HepG2 (cell line): ENCODE measurements around the gene ABHD11. TPM values are rescaled to one million over a fixed set of nuclear protein-coding genes. Genes with fewer than 3 reads are reported as not detected.

ENCODE experiments used
- IKZF4 ChIP-seq: sonication (generic); formaldehyde crosslinking; IDR thresholded peaks from 2 replicates; pipeline ENCODE4 v1.5.1; 2020; ENCODE audit warnings: borderline replicate concordance, mild to moderate bottlenecking, low read depth, missing genetic modification reagents; ENCODE audit errors: not compliant biosample characterization
- MIXL1 ChIP-seq: IDR thresholded peaks from 2 replicates; pipeline ENCODE4 v1.6.1; 2016
- PLRG1 ChIP-seq: fragments of 450-650 bp; conservative IDR thresholded peaks from 2 replicates; pipeline ENCODE4 v1.6.1; 2016
- SAFB2 ChIP-seq: sonication (generic); formaldehyde crosslinking; IDR thresholded peaks from 2 replicates; pipeline ENCODE4 v1.5.1; 2020; ENCODE audit warnings: missing genetic modification reagents, low read depth, mild to moderate bottlenecking, borderline replicate concordance
- SP4 ChIP-seq: sonication (generic); formaldehyde crosslinking; IDR thresholded peaks from 2 replicates; pipeline ENCODE4 v1.8.1; 2023; ENCODE audit warnings: mild to moderate bottlenecking, missing genetic modification reagents
- STAG1 ChIP-seq: sonication (generic); formaldehyde crosslinking; IDR thresholded peaks from 2 replicates; pipeline ENCODE4 v1.4.0; 2020; ENCODE audit warnings: missing genetic modification reagents
- ZNF34 ChIP-seq: sonication (generic); formaldehyde crosslinking; IDR thresholded peaks from 2 replicates; pipeline ENCODE4 v1.4.0; 2020; ENCODE audit warnings: mild to moderate bottlenecking, missing genetic modification reagents, borderline replicate concordance
- ZSCAN25 ChIP-seq: sonication (generic); formaldehyde crosslinking; IDR thresholded peaks from 2 replicates; pipeline ENCODE4 v1.8.0; 2022; ENCODE audit warnings: mild to moderate bottlenecking, missing genetic modification reagents
- polyA plus RNA-seq, 8 experiments: library from polyadenylated mRNA; depleted of rRNA in 3 of 8; stranded (reverse) in 7 of 8; unstranded in 1 of 8; fragments of >200 nt; fragmentation: Illumina TruSeq in 4 of 8; extraction: Trizol in 4 of 8; gene quantifications; 2 replicates each; pipeline versions ENCODE4 v1.2.1 to v1.2.3, GENCODE V29; 2011 to 2016; ENCODE audit warnings: low read depth in 4 of 8, missing spikeins in 1 of 8, mixed read lengths in 1 of 8; ENCODE audit not compliant: insufficient read depth in 1 of 8
- total RNA-seq, 5 experiments: library from RNA; depleted of rRNA; stranded (reverse); fragments of >200 nt; fragmentation: Illumina TruSeq; extraction: Trizol; gene quantifications; 2 replicates each; pipeline ENCODE4 v1.2.3, GENCODE V29; 2016; ENCODE audit warnings: low read depth in 1 of 5
- TF ChIP-seq, protein P1 (sequence below): IDR thresholded peaks from 2 replicates; pipeline ENCODE4 v1.6.1; 2016; ENCODE audit warnings: low read depth, missing genetic modification reagents, missing compliant biosample characterization
- TF ChIP-seq, protein P2 (sequence below): IDR thresholded peaks from 2 replicates; pipeline ENCODE4 v1.6.1; 2018; ENCODE audit warnings: missing genetic modification reagents, mild to moderate bottlenecking, missing compliant biosample characterization
- TF ChIP-seq, protein P3 (sequence below): sonication (generic); formaldehyde crosslinking; IDR thresholded peaks from 2 replicates; pipeline ENCODE4 v1.5.1; 2020; ENCODE audit warnings: mild to moderate bottlenecking, moderate library complexity, missing genetic modification reagents
- TF ChIP-seq, protein P4 (sequence below): sonication (generic); formaldehyde crosslinking; IDR thresholded peaks from 2 replicates; pipeline ENCODE4 v1.4.0; 2020; ENCODE audit warnings: missing genetic modification reagents
- TF ChIP-seq, protein P5 (sequence below): sonication (generic); formaldehyde crosslinking; conservative IDR thresholded peaks from 2 replicates; pipeline ENCODE4 v1.5.0; 2020; ENCODE audit warnings: missing genetic modification reagents
- TF ChIP-seq, protein P6 (sequence below): sonication (generic); formaldehyde crosslinking; IDR thresholded peaks from 2 replicates; pipeline ENCODE4 v1.9.0; 2022; ENCODE audit warnings: low read depth, missing genetic modification reagents

Gene ABHD11
- total and polyA plus RNA-seq, 2 of the 13 experiments (the other 11 are each of a cell fraction or from before 2014, with no cell fraction given), result 7.0 to 8.1 TPM

DNA sequence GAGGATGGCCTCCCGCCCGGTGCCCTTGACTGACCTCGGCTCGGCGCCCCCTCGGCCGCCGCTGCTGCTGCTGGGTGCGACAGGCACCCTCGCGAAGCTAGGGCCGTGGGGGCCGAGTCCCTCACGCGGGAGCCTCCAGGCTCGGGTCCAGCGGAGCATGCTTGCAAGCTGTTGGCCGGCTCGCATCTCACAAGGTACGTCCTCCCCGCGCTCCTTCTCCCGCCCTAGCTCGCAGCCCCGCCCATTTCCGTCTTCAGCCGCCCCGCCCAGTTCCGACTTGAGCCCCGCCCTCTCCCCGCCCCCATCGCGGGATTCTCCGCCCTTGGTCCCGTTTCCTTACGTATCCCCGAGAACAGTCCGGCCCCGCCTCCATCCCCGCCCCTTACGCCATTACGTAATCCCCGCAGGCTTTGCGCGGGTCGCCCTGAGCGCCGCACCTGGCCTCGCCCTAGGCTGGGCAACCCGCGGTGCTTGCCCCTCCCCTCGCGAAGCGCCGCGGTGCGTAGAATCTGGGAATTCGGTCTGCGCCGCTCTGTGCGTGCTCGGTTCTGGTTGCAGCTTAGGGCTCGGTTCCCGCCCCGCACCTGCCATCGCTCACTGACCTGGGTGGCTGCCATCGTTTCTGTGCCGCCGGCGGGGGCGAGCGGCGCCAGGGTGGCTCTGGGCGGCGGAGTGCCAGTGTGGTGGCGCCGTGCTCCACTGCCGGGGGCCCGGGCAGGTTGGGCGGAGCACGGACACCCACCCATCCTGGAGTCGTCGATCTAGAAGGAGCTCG, at the start of gene ABHD11 (continued):
- TF ChIP-seq, protein P1, sequence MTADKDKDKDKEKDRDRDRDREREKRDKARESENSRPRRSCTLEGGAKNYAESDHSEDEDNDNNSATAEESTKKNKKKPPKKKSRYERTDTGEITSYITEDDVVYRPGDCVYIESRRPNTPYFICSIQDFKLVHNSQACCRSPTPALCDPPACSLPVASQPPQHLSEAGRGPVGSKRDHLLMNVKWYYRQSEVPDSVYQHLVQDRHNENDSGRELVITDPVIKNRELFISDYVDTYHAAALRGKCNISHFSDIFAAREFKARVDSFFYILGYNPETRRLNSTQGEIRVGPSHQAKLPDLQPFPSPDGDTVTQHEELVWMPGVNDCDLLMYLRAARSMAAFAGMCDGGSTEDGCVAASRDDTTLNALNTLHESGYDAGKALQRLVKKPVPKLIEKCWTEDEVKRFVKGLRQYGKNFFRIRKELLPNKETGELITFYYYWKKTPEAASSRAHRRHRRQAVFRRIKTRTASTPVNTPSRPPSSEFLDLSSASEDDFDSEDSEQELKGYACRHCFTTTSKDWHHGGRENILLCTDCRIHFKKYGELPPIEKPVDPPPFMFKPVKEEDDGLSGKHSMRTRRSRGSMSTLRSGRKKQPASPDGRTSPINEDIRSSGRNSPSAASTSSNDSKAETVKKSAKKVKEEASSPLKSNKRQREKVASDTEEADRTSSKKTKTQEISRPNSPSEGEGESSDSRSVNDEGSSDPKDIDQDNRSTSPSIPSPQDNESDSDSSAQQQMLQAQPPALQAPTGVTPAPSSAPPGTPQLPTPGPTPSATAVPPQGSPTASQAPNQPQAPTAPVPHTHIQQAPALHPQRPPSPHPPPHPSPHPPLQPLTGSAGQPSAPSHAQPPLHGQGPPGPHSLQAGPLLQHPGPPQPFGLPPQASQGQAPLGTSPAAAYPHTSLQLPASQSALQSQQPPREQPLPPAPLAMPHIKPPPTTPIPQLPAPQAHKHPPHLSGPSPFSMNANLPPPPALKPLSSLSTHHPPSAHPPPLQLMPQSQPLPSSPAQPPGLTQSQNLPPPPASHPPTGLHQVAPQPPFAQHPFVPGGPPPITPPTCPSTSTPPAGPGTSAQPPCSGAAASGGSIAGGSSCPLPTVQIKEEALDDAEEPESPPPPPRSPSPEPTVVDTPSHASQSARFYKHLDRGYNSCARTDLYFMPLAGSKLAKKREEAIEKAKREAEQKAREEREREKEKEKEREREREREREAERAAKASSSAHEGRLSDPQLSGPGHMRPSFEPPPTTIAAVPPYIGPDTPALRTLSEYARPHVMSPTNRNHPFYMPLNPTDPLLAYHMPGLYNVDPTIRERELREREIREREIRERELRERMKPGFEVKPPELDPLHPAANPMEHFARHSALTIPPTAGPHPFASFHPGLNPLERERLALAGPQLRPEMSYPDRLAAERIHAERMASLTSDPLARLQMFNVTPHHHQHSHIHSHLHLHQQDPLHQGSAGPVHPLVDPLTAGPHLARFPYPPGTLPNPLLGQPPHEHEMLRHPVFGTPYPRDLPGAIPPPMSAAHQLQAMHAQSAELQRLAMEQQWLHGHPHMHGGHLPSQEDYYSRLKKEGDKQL (CRISPR knock-in tag), result no peak
- TF ChIP-seq, protein P2, sequence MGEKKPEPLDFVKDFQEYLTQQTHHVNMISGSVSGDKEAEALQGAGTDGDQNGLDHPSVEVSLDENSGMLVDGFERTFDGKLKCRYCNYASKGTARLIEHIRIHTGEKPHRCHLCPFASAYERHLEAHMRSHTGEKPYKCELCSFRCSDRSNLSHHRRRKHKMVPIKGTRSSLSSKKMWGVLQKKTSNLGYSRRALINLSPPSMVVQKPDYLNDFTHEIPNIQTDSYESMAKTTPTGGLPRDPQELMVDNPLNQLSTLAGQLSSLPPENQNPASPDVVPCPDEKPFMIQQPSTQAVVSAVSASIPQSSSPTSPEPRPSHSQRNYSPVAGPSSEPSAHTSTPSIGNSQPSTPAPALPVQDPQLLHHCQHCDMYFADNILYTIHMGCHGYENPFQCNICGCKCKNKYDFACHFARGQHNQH, result peak; percentile 70; the same call in 1 of the 2 replicates
- TF ChIP-seq, protein P3, sequence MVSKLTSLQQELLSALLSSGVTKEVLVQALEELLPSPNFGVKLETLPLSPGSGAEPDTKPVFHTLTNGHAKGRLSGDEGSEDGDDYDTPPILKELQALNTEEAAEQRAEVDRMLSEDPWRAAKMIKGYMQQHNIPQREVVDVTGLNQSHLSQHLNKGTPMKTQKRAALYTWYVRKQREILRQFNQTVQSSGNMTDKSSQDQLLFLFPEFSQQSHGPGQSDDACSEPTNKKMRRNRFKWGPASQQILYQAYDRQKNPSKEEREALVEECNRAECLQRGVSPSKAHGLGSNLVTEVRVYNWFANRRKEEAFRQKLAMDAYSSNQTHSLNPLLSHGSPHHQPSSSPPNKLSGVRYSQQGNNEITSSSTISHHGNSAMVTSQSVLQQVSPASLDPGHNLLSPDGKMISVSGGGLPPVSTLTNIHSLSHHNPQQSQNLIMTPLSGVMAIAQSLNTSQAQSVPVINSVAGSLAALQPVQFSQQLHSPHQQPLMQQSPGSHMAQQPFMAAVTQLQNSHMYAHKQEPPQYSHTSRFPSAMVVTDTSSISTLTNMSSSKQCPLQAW (CRISPR knock-in tag), result peak; percentile 79
- TF ChIP-seq STAG1 (CRISPR knock-in tag) (peak; percentile 11; the same call in 1 of the 2 replicates), ZSCAN25 (CRISPR knock-in tag) (peak; percentile 16; the same call in 1 of the 2 replicates), PLRG1 (no peak), SAFB2 (peak; percentile 65; the same call in 1 of the 2 replicates), IKZF4 (CRISPR knock-in tag) (no peak), MIXL1 (peak; percentile 63), SP4 (CRISPR knock-in tag) (peak; percentile 96), ZNF34 (CRISPR knock-in tag) (no peak)
- TF ChIP-seq, protein P4, sequence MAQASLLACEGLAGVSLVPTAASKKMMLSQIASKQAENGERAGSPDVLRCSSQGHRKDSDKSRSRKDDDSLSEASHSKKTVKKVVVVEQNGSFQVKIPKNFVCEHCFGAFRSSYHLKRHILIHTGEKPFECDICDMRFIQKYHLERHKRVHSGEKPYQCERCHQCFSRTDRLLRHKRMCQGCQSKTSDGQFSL, result peak; percentile 53; the same call in 1 of the 2 replicates
- TF ChIP-seq, protein P5, sequence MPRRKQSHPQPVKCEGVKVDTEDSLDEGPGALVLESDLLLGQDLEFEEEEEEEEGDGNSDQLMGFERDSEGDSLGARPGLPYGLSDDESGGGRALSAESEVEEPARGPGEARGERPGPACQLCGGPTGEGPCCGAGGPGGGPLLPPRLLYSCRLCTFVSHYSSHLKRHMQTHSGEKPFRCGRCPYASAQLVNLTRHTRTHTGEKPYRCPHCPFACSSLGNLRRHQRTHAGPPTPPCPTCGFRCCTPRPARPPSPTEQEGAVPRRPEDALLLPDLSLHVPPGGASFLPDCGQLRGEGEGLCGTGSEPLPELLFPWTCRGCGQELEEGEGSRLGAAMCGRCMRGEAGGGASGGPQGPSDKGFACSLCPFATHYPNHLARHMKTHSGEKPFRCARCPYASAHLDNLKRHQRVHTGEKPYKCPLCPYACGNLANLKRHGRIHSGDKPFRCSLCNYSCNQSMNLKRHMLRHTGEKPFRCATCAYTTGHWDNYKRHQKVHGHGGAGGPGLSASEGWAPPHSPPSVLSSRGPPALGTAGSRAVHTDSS (CRISPR knock-in tag), result no peak
- TF ChIP-seq, protein P6, sequence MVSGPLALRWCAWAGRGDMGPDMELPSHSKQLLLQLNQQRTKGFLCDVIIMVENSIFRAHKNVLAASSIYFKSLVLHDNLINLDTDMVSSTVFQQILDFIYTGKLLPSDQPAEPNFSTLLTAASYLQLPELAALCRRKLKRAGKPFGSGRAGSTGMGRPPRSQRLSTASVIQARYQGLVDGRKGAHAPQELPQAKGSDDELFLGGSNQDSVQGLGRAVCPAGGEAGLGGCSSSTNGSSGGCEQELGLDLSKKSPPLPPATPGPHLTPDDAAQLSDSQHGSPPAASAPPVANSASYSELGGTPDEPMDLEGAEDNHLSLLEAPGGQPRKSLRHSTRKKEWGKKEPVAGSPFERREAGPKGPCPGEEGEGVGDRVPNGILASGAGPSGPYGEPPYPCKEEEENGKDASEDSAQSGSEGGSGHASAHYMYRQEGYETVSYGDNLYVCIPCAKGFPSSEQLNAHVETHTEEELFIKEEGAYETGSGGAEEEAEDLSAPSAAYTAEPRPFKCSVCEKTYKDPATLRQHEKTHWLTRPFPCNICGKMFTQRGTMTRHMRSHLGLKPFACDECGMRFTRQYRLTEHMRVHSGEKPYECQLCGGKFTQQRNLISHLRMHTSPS (CRISPR knock-in tag), result peak; percentile 95
